HG03442 (cell line): ENCODE data around the gene SLC7A6OS.
"Not testable (repeated sequence)": the region's sequence is repeated elsewhere in the genome, so short reads cannot be mapped to it uniquely, and the experiment has no call there.

Experiments
- ATAC-seq: cut with Tn5 transposase; IDR thresholded peaks from one replicate; pipeline ENCODE4 v1.9.1; 2021; ENCODE audit warnings: mild to moderate bottlenecking, moderate library complexity; ENCODE audit not compliant: unreplicated experiment

The SLC7A6OS gene

GRCh38 chr16:68299571-68300453 is 10.9 kb downstream of the SLC7A6OS start:
- no peak for ATAC-seq

- no peak for ATAC-seq
Observed at GRCh38 chr16:68298907-68299561, 11.7 kb downstream of the SLC7A6OS start.

- ATAC-seq, result no peak
Observed at GRCh38 chr16:68298312-68298711, 12.4 kb downstream of the SLC7A6OS start.

GRCh38 chr16:68297908-68298307 is 12.8 kb downstream of the SLC7A6OS start:
- no peak for ATAC-seq

GRCh38 chr16:68296693-68297092 is 14.1 kb downstream of the SLC7A6OS start:
- no peak for ATAC-seq

- ATAC-seq, result no peak
Observed at GRCh38 chr16:68296291-68296690, 14.5 kb downstream of the SLC7A6OS start.

- no peak for ATAC-seq
Observed at GRCh38 chr16:68292425-68292824, 18.3 kb downstream of the SLC7A6OS start.

GRCh38 chr16:68291227-68291626 is 19.5 kb downstream of the SLC7A6OS start:
- no peak for ATAC-seq

GRCh38 chr16:68290450-68290849 is 20.3 kb downstream of the SLC7A6OS start:
- ATAC-seq, result no peak

GRCh38 chr16:68289621-68290329 is 21.0 kb downstream of the SLC7A6OS start:
- ATAC-seq, result no peak

GRCh38 chr16:68289202-68289601 is 21.5 kb downstream of the SLC7A6OS start:
- no peak for ATAC-seq

- ATAC-seq, result not testable (repeated sequence)
Observed at GRCh38 chr16:68288796-68289195, 21.9 kb downstream of the SLC7A6OS start.

GRCh38 chr16:68288252-68288650 is 22.5 kb downstream of the SLC7A6OS start:
- ATAC-seq, result no peak

- ATAC-seq, result no peak
Observed at GRCh38 chr16:68287276-68288251, 23.2 kb downstream of the SLC7A6OS start.

GRCh38 chr16:68286153-68287074 is 24.3 kb downstream of the SLC7A6OS start:
- ATAC-seq, result no peak

GRCh38 chr16:68285683-68286082 is 25.1 kb downstream of the SLC7A6OS start:
- no peak for ATAC-seq

GRCh38 chr16:68284847-68285246 is 25.9 kb downstream of the SLC7A6OS start:
- ATAC-seq, result peak; percentile 51

- no peak for ATAC-seq
Observed at GRCh38 chr16:68283801-68284598, 26.7 kb downstream of the SLC7A6OS start.

- no peak for ATAC-seq
Observed at GRCh38 chr16:68283346-68283745, 27.4 kb downstream of the SLC7A6OS start.
